Effector memory CD4-positive, alpha-beta T cell (primary cell): Measurements from ENCODE around the gene HOTAIR.

ENCODE experiments used
- DNase-seq, 3 donors: peaks; one replicate each; pipeline ENCODE4 v3.0.0-alpha.2; 2020
- H3K27ac ChIP-seq: 2 replicates; pipeline ENCODE4 v1.7.0; 2013; ENCODE audit warnings: mild to moderate bottlenecking, low read length, moderate library complexity; ENCODE audit not compliant: insufficient read depth, poor library complexity, severe bottlenecking
- H3K27me3 ChIP-seq: replicated peaks from 2 replicates; pipeline ENCODE4 v1.7.0; 2013; ENCODE audit warnings: mild to moderate bottlenecking, low read length; ENCODE audit not compliant: insufficient read depth, control insufficient read depth, poor library complexity, severe bottlenecking
- H3K36me3 ChIP-seq: 2 replicates; pipeline ENCODE4 v1.7.0; 2013; ENCODE audit warnings: mild to moderate bottlenecking, low read length, moderate library complexity; ENCODE audit not compliant: control insufficient read depth, insufficient read depth
- H3K4me1 ChIP-seq: 2 replicates; pipeline ENCODE4 v1.7.0; 2013; ENCODE audit warnings: low read length, mild to moderate bottlenecking; ENCODE audit not compliant: control insufficient read depth, insufficient read depth, poor library complexity, severe bottlenecking
- H3K4me3 ChIP-seq: 2 replicates; pipeline ENCODE4 v1.7.0; 2013; ENCODE audit warnings: low read length, low read depth, mild to moderate bottlenecking; ENCODE audit not compliant: insufficient read depth, poor library complexity, severe bottlenecking
- H3K9me3 ChIP-seq: 2 replicates; pipeline ENCODE4 v1.7.0; 2013; ENCODE audit warnings: mild to moderate bottlenecking, low read length, moderate library complexity; ENCODE audit not compliant: control insufficient read depth

HOTAIR gene

DNA sequence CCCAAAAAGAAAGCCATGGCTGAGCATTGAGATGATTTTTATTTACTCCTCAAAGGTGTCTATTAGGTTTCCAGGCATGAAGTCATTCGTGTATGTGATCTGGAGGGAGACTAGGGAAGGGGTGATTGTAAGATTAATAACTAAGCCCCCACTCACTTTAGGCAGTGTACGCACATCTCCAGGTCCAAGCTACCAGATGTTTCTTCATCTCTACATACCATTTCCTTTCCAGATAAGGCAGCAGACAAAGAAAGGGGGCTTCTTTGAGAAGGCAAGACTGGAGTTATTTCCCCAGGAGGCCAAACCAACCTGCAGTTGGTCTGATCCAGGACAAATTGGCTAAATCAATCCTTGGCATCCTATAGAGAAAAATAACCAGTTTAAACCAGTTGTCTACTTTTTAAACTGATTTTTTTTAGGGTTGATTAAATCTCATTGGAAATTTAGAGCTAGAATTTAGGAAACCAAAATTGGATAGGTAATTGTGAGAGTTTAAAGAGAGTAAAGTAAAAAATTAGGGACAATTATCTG, 32.2 kb downstream of the HOTAIR start:
- Histone ChIP-seq H3K27ac (no peak overlapping the region), H3K4me1 (no peaks in the 10 kb centered on the region), H3K36me3 (no peaks in the 10 kb centered on the region), H3K9me3 (no peaks in the 10 kb centered on the region), H3K4me3 (no peak overlapping the region), H3K27me3 (peaks cover 82% of the 10 kb centered on the region)
- no peak for DNase-seq

DNA sequence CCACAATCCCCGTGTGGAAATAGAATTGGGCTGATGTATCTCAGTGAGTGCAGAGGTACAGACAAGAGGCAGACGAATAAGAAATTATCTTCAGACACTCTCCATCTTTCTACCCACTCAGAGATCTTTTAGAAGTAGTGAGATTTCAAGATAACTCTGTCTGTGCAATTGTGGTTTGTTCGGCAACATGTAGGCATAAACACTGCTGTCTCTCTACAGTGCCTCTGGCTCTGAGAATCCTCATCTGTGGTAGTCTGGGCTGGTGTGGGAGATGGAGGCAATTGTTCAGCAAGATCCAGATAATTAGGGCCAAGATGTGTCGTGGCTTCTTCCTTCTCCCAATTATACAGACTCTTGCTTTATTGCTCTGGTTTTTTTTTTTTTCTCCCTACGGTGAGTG, 33.0 kb downstream of the HOTAIR start:
- H3K36me3 ChIP-seq: no peaks in the 10 kb centered on the region

DNA sequence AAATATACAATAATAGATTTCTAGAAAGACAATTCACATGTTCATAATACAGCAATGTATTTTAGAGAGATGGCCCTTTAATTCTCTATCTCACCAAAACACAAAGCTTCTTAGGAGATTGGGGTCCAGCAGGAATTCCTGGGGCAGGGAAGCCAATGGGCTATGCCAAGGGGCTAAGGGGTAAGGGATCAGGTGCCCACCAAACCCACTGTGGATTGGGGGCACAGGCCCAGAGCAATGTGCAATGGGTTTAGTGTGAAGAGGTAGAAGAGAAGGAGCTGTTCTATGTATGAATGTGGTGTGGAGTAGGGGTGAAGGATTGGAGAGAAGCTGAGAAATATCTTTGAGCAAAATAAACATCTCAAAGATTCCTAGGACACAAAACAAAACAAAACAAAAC, 33.6 kb downstream of the HOTAIR start:
- no peaks in the 10 kb centered on the region for H3K9me3 ChIP-seq
- no peaks in the 10 kb centered on the region for H3K4me1 ChIP-seq
- no peaks in the 10 kb centered on the region for H3K36me3 ChIP-seq
- no peak overlapping the region for H3K4me3 ChIP-seq
- peaks cover 82% of the 10 kb centered on the region for H3K27me3 ChIP-seq
- no peak overlapping the region for H3K27ac ChIP-seq
- no peak for DNase-seq

More for the DNA sequence above, 33.0 kb downstream of the HOTAIR start:
- Histone ChIP-seq H3K4me1 (no peaks in the 10 kb centered on the region), H3K4me3 (no peak overlapping the region), H3K27ac (no peak overlapping the region), H3K9me3 (no peaks in the 10 kb centered on the region), H3K27me3 (peaks cover 82% of the 10 kb centered on the region)
- no peak for DNase-seq

DNA sequence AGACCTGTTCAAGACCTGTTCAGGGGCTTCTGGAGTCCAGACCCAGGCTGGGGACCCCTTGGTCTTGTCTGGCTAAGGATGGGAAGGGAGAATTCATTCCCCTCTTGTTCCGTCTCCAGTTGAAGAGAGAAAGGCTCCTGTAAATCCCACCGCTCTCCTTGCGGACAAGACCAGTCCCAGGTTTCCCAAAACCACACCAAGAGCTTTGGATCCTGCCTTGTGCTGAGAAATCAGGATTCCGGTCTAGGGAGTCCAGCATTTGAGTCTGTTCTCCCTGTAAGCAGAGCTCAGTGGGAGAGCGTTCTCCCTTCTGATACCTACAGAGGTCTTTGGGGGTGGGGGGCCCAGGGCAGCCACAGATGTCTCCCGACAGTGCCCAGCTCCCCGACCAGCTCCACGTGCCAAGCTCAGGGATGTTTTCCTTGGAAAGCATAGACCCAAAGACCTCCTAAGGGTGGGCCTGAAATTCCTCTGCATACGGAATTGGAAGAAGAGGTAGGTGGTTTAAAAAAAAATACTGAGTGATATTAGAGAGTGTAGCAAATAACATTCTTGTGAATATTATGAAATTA, 34.2 kb downstream of the HOTAIR start:
- H3K36me3 ChIP-seq: no peaks in the 10 kb centered on the region
- H3K27ac ChIP-seq: no peak overlapping the region
- DNase-seq: no peak
- H3K4me1 ChIP-seq: peaks cover 5% of the 10 kb centered on the region
- no peak overlapping the region for H3K4me3 ChIP-seq
- peaks cover 81% of the 10 kb centered on the region for H3K27me3 ChIP-seq
- no peaks in the 10 kb centered on the region for H3K9me3 ChIP-seq

DNA sequence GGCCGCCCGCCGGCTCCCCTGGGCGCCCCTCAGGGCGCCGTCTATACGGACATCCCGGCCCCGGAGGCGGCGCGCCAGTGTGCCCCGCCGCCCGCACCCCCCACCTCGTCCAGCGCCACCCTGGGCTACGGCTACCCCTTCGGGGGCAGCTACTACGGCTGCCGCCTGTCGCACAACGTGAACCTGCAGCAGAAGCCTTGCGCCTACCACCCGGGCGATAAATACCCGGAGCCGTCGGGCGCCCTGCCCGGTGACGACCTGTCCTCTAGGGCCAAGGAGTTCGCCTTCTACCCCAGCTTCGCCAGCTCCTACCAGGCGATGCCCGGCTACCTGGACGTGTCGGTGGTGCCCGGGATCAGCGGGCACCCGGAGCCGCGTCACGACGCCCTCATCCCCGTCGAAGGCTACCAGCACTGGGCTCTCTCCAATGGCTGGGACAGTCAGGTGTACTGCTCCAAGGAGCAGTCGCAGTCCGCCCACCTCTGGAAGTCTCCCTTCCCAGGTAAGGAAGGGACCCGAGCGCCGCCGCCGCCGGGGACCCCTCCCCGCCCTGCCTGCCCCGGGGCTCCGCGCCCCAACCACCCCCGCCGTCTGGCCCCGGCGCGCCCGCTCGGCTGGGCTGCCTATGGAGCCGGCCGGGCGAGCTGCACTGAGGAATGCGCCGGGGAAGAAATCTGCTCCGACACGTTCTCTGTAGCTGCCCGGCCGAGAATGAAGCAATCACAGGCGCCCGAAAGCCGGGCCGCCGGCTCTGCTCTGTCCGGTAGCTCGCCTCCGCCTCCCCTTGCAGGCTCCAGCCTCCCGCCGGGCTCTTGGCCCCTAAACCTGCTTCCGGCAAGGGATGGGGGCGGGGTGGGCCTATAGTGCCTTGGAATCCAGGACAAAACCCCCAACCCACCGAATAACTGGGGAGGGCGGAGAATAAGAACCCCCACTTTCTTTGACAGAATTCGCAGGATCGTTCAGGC, 35.3 kb downstream of the HOTAIR start:
- peaks cover 6% of the 10 kb centered on the region for H3K4me1 ChIP-seq
- no peaks in the 10 kb centered on the region for H3K9me3 ChIP-seq
- no peak overlapping the region for H3K4me3 ChIP-seq
- DNase-seq: no peak
- H3K27me3 ChIP-seq: peaks cover 81% of the 10 kb centered on the region
- H3K36me3 ChIP-seq: no peaks in the 10 kb centered on the region
- H3K27ac ChIP-seq: no peak overlapping the region

DNA sequence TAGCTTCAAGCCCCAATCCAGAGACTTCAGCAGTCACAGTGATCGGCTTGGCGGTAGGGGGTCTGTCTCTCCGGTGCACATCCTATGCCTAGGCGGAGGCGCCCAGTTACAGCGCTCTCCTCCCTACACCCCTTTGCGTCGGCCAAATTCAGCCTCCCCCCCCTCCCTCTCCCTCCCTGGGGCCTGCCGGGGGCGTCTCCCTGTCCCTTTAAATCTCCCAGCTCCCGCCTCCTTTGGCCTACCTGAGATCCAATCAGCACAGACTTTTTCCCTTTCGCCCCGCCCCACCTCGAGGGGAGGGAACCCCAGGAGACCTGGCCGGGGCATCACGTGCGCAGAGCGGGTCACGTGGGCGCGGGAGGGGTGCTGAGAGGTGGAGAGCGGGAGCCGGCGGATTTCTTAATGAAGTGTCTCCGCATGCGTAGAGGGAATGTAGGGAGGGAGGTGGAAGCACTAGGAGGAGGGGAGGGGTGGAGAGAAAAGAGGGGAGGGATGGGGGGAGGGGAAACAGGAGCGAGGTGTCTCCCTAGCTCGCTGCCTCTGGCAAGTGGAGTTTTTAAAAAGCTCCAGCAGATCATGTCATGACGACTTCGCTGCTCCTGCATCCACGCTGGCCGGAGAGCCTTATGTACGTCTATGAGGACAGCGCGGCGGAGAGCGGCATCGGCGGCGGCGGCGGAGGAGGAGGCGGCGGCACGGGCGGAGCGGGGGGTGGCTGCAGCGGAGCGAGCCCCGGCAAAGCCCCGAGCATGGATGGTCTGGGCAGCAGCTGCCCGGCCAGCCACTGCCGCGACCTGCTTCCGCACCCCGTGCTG, 36.2 kb downstream of the HOTAIR start, which contains the start of gene HOXC13:
Gene HOXC13, plus strand, starts transcription at position 506 of the 815 bp plus-strand sequence. Its CDS starts 76 bp downstream, at position 582.
- H3K27me3 ChIP-seq: peaks cover 81% of the 10 kb centered on the region
- DNase-seq: no peak
- H3K36me3 ChIP-seq: no peaks in the 10 kb centered on the region
- H3K4me1 ChIP-seq: peaks cover 6% of the 10 kb centered on the region
- no peaks in the 10 kb centered on the region for H3K9me3 ChIP-seq
- H3K4me3 ChIP-seq: no peak within 1 kb of the TSS
- no peak within 1 kb of the TSS for H3K27ac ChIP-seq

DNA sequence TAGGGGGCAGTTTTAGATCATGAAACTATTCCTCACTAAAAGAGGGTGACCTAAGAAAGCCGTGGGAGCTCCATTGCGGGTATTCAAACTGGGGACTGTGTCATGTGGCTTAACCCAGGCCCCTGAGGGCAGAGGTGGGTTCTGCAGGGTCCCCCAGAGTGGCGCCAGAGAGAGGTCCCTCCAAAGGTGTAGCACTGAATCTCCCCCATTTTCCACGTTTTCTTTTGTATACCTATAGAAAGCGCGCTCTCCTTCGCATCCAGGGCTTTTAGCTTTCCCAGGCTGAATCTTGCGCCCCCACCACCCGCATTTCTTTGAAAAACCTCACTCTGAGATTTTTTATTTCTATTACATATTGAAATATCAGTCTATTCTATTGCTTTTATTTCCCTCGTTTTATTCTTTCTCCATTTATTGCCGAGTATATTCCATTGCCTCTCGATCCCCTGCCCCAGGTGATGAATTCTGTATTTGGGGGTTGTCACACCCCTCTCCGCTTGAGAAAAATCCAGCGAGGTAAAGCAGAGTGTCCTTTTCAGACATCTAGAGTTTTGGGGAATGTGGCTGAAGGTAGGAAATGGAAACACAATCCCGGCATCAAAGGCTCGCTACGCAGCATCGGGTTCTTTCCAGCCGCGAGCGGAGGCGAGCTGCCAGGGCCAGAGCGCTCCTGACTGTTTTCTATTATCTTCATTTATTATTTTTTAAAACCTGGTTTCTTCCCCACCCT, 37.0 kb downstream of the HOTAIR start:
- Histone ChIP-seq H3K27ac (no peak overlapping the region), H3K4me3 (no peak overlapping the region), H3K4me1 (peaks cover 6% of the 10 kb centered on the region), H3K36me3 (no peaks in the 10 kb centered on the region), H3K27me3 (peaks cover 81% of the 10 kb centered on the region), H3K9me3 (no peaks in the 10 kb centered on the region)
- DNase-seq: no peak

DNA sequence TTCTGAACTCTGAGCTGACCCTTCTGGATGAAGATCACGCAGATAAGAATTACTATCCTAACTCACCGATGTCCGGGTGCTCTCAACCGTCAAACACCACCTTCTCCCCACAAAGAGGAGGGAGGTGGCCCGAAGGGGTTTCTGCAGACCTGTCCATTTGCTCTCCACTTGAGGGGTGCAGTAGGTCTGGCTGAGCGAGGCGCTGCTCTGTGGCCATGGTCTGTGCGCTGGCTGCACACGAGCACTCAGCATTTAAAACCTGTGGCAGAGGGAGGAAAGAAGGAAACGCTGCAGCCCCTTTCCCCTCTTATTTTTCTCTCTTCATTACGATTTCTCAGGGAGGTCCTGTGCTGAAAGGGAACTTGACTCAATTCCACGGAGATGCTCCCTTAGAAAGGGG, 37.7 kb downstream of the HOTAIR start:
- H3K9me3 ChIP-seq: no peaks in the 10 kb centered on the region
- no peak overlapping the region for H3K27ac ChIP-seq
- no peaks in the 10 kb centered on the region for H3K36me3 ChIP-seq
- no peak for DNase-seq
- peaks cover 83% of the 10 kb centered on the region for H3K27me3 ChIP-seq
- H3K4me3 ChIP-seq: no peak overlapping the region
- peaks cover 6% of the 10 kb centered on the region for H3K4me1 ChIP-seq
